GM23338 (cell line): ENCODE data around the gene SUPT7L. TPM values are rescaled to one million over a fixed set of nuclear protein-coding genes. Genes with fewer than 3 reads are reported as not detected.

ENCODE experiments used
- ATAC-seq: fragments of 200-7000 bp; cut with Tn5 transposase; 3 replicates; pipeline ENCODE4 v1.9.1; 2020
- DNase-seq: peaks from one replicate; pipeline ENCODE4 v3.0.0-alpha.2; 2015; ENCODE audit warnings: low spot score
- H2AFZ ChIP-seq: fragments of 200-600 bp; sonication (generic); 2 replicates; pipeline ENCODE4 v1.8.0; 2016; ENCODE audit warnings: antibody characterized with exemption, mild to moderate bottlenecking, moderate library complexity
- H3F3A ChIP-seq: fragments of 200-600 bp; sonication (generic); replicated peaks from 2 replicates; pipeline ENCODE4 v1.8.0; 2017; ENCODE audit warnings: antibody characterized with exemption, mixed run types, low read depth
- H3K27ac ChIP-seq: fragments of 200-600 bp; sonication (generic); 2 replicates; pipeline ENCODE4 v1.6.1; 2016; ENCODE audit warnings: low read depth
- H3K27me3 ChIP-seq: fragments of 200-600 bp; sonication (generic); 2 replicates; pipeline ENCODE4 v1.8.0; 2016; ENCODE audit warnings: mild to moderate bottlenecking, mixed run types, moderate library complexity; ENCODE audit not compliant: insufficient read depth
- H3K36me3 ChIP-seq: fragments of 200-600 bp; sonication (generic); 2 replicates; pipeline ENCODE4 v1.8.0; 2016; ENCODE audit warnings: mild to moderate bottlenecking; ENCODE audit not compliant: insufficient read depth
- H3K4me1 ChIP-seq: fragments of 200-600 bp; sonication (generic); 2 replicates; pipeline ENCODE4 v1.8.0; 2016; ENCODE audit warnings: mild to moderate bottlenecking, moderate library complexity; ENCODE audit not compliant: insufficient read depth
- H3K4me2 ChIP-seq: fragments of 200-600 bp; sonication (generic); 2 replicates; pipeline ENCODE4 v1.7.1; 2017; ENCODE audit warnings: mixed run types
- H3K4me3 ChIP-seq: fragments of 200-600 bp; sonication (generic); 2 replicates; pipeline ENCODE4 v1.6.1; 2016; ENCODE audit warnings: mixed run types
- H3K79me2 ChIP-seq: fragments of 200-600 bp; sonication (generic); replicated peaks from 2 replicates; pipeline ENCODE4 v1.8.0; 2017; ENCODE audit warnings: mild to moderate bottlenecking; ENCODE audit not compliant: insufficient read depth
- H3K9me2 ChIP-seq: fragments of 200-600 bp; sonication (generic); 2 replicates; pipeline ENCODE4 v1.8.0; 2017; ENCODE audit not compliant: insufficient read depth
- H4K20me1 ChIP-seq: fragments of 200-600 bp; sonication (generic); replicated peaks from 2 replicates; pipeline ENCODE4 v1.8.0; 2017; ENCODE audit warnings: mild to moderate bottlenecking; ENCODE audit not compliant: insufficient read depth
- H3K27ac Mint-ChIP-seq: 2 replicates; pipeline ENCODE4 v1.8.0; 2020; ENCODE audit warnings: inconsistent platforms, mild to moderate bottlenecking, moderate library complexity, mixed read lengths
- H3K27me3 Mint-ChIP-seq: 3 replicates; pipeline ENCODE4 v1.8.0; 2022; ENCODE audit warnings: low read depth, mild to moderate bottlenecking, moderate library complexity, mixed read lengths, inconsistent platforms; ENCODE audit not compliant: insufficient read depth, poor library complexity
- H3K36me3 Mint-ChIP-seq: 3 replicates; pipeline ENCODE4 v1.8.0; 2021; ENCODE audit warnings: low read depth, mild to moderate bottlenecking, inconsistent platforms, moderate library complexity, mixed read lengths
- H3K4me1 Mint-ChIP-seq: 3 replicates; pipeline ENCODE4 v1.8.0; 2020; ENCODE audit warnings: mild to moderate bottlenecking, inconsistent platforms, mixed read lengths
- H3K4me3 Mint-ChIP-seq: 3 replicates; pipeline ENCODE4 v1.8.0; 2021; ENCODE audit warnings: moderate library complexity, mild to moderate bottlenecking, inconsistent platforms, mixed read lengths
- H3K9me3 Mint-ChIP-seq: 3 replicates; pipeline ENCODE4 v1.8.0; 2020; ENCODE audit warnings: moderate library complexity, mild to moderate bottlenecking, inconsistent platforms, mixed read lengths
- CREB1 ChIP-seq: fragments of 250-450 bp; sonication (Bioruptor Pico); IDR thresholded peaks from 2 replicates; pipeline ENCODE4 v1.5.0; 2020; ENCODE audit warnings: low read depth, mild to moderate bottlenecking, moderate library complexity
- CTCF ChIP-seq, 2 experiments: fragments of 200-600 bp in 1 of 2; sonication (generic) in 1 of 2; conservative IDR thresholded peaks; 2 replicates each; pipeline versions ENCODE4 v1.5.1 to v1.6.1; 2016 to 2017; ENCODE audit warnings: antibody characterized with exemption in 2 of 2, low read depth in 2 of 2, mild to moderate bottlenecking in 2 of 2, moderate library complexity in 1 of 2
- ETS1 ChIP-seq: IDR thresholded peaks from 2 replicates; pipeline ENCODE4 v1.6.1; 2016; ENCODE audit warnings: antibody characterized with exemption
- EZH2 ChIP-seq: fragments of 200-600 bp; sonication (generic); IDR thresholded peaks from one replicate; pipeline ENCODE4 v1.8.0; 2017; ENCODE audit warnings: antibody characterized with exemption, mild to moderate bottlenecking, low read depth; ENCODE audit not compliant: unreplicated experiment
- EZH2phosphoT487 ChIP-seq: fragments of 200-600 bp; sonication (generic); IDR thresholded peaks from one replicate; pipeline ENCODE4 v1.8.1; 2018; ENCODE audit warnings: antibody characterized with exemption; ENCODE audit not compliant: unreplicated experiment
- JUNB ChIP-seq: IDR thresholded peaks from one replicate; pipeline ENCODE4 v1.6.1; 2016; ENCODE audit warnings: antibody characterized with exemption; ENCODE audit not compliant: unreplicated experiment
- NANOG ChIP-seq: IDR thresholded peaks from 2 replicates; pipeline ENCODE4 v1.6.1; 2016; ENCODE audit warnings: antibody characterized with exemption, borderline replicate concordance
- POLR2AphosphoS5 ChIP-seq: IDR thresholded peaks from 2 replicates; pipeline ENCODE4 v1.6.1; 2016; ENCODE audit warnings: antibody characterized with exemption, low read depth
- REST ChIP-seq: IDR thresholded peaks from one replicate; pipeline ENCODE4 v1.6.1; 2018; ENCODE audit warnings: antibody characterized with exemption; ENCODE audit not compliant: unreplicated experiment
- STAT1 ChIP-seq: IDR thresholded peaks from one replicate; pipeline ENCODE4 v1.6.1; 2016; ENCODE audit warnings: antibody characterized with exemption; ENCODE audit not compliant: unreplicated experiment
- ZNF114 ChIP-seq: fragments of 250-450 bp; sonication (Bioruptor Pico); IDR thresholded peaks from 2 replicates; pipeline ENCODE4 v1.5.0; 2020; ENCODE audit warnings: mild to moderate bottlenecking, moderate library complexity
- ZNF331 ChIP-seq: fragments of 250-450 bp; sonication (Bioruptor Pico); IDR thresholded peaks from 2 replicates; pipeline ENCODE4 v1.5.0; 2020; ENCODE audit warnings: low read depth, mild to moderate bottlenecking, moderate library complexity
- ZNF462 ChIP-seq: fragments of 250-450 bp; sonication (Bioruptor Pico); IDR thresholded peaks from 2 replicates; pipeline ENCODE4 v1.5.0; 2020; ENCODE audit warnings: mild to moderate bottlenecking, moderate library complexity
- polyA plus RNA-seq: library from polyadenylated mRNA; unstranded; fragments of >200 nt; fragmentation: Nextera tagmentation; extraction: Ambion mirVana; gene quantifications from 2 replicates; pipeline ENCODE4 v1.2.1, GENCODE V29; 2016
- total RNA-seq: library from RNA; depleted of rRNA; stranded (reverse); fragments of >200 nt; shearing (Covaris generic); gene quantifications from 2 replicates; pipeline ENCODE4 v1.2.3, GENCODE V29; 2014

SUPT7L gene
- total and polyA plus RNA-seq, 2 experiments from 2014 or later, result 13.7 to 16.5 TPM

- Histone ChIP-seq H3K4me1 (no peaks in the 10 kb centered on the region), H3K27ac (no peak overlapping the region), H2AFZ (no peak overlapping the region), H3K9me2 (no peaks in the 10 kb centered on the region), H3K36me3 (peaks cover 31% of the 10 kb centered on the region), H4K20me1 (peaks cover 4% of the 10 kb centered on the region; the same call in 1 of the 2 replicates), H3F3A (no peaks in the 10 kb centered on the region), H3K79me2 (no peaks in the 10 kb centered on the region), H3K27me3 (no peaks in the 10 kb centered on the region), H3K4me2 (no peak overlapping the region), H3K4me3 (no peak overlapping the region)
- TF ChIP-seq EZH2phosphoT487 (no peak), ZNF331 (CRISPR knock-in tag) (no peak), CTCF (conservative IDR thresholded peaks at IDR 0.05; ENCODE audit: low read depth in 2 of 2) (no peak), POLR2AphosphoS5 (no peak), ZNF462 (CRISPR knock-in tag) (no peak), NANOG (no peak), REST (no peak), CREB1 (CRISPR knock-in tag) (no peak), ZNF114 (CRISPR knock-in tag) (no peak), STAT1 (no peak), JUNB (no peak), EZH2 (no peak), ETS1 (no peak)
- H3K36me3 Mint-ChIP-seq, result peaks cover 47% of the 10 kb centered on the region
- H3K9me3 Mint-ChIP-seq, result no peaks in the 10 kb centered on the region
- H3K27me3 Mint-ChIP-seq, result no peaks in the 10 kb centered on the region
- ATAC-seq (no peak), DNase-seq (no peak)
- no peak overlapping the region for H3K27ac Mint-ChIP-seq
- no peaks in the 10 kb centered on the region for H3K4me1 Mint-ChIP-seq
- no peak overlapping the region for H3K4me3 Mint-ChIP-seq
These were observed 24.7 kb downstream of the SUPT7L start for GRCh38 chr2:27638709-27639108.
